Thoracic aorta (tissue), 2 donors: ENCODE measurements around the gene SNTG2. TPM values are rescaled to one million over a fixed set of nuclear protein-coding genes. Genes with fewer than 3 reads are reported as not detected.

Source experiments
- ATAC-seq: fragments of 150-250 bp; one replicate; pipeline ENCODE4 v1.8.0; 2017; ENCODE audit warnings: low read depth; ENCODE audit not compliant: insufficient number of reproducible peaks, low FRiP score
- DNase-seq: peaks from one replicate; pipeline ENCODE4 v3.0.0-alpha.2; 2020; ENCODE audit warnings: low spot score
- H3K27ac ChIP-seq, 2 donors: fragments of 200-600 bp; sonication (generic); 1 replicate in 1 of 2; 2 replicates in 1 of 2; pipeline ENCODE4 v1.5.1; 2016; ENCODE audit warnings: mild to moderate bottlenecking in 2 of 2, moderate library complexity in 2 of 2
- H3K27me3 ChIP-seq: fragments of 200-600 bp; sonication (generic); replicated peaks from 2 replicates; pipeline ENCODE4 v1.6.0; 2016; ENCODE audit warnings: mild to moderate bottlenecking; ENCODE audit not compliant: insufficient read depth
- H3K36me3 ChIP-seq: fragments of 200-600 bp; sonication (generic); one replicate; pipeline ENCODE4 v1.5.1; 2016
- H3K4me1 ChIP-seq, 2 donors: fragments of 200-600 bp; sonication (generic); 1 replicate in 1 of 2; 2 replicates in 1 of 2; pipeline versions ENCODE4 v1.5.1 to v1.6.0; 2016; ENCODE audit warnings: low read depth in 2 of 2, mild to moderate bottlenecking in 1 of 2; ENCODE audit not compliant: control insufficient read depth in 1 of 2
- H3K4me3 ChIP-seq: fragments of 200-600 bp; sonication (generic); 2 replicates; pipeline ENCODE4 v1.5.1; 2016; ENCODE audit warnings: mild to moderate bottlenecking
- H3K9me3 ChIP-seq: fragments of 200-600 bp; sonication (generic); 2 replicates; pipeline ENCODE4 v1.5.1; 2016
- CTCF ChIP-seq: fragments of 200-600 bp; sonication (generic); IDR thresholded peaks from one replicate; pipeline ENCODE4 v1.5.1; 2019; ENCODE audit warnings: antibody characterized with exemption
- total RNA-seq, 2 donors: library from RNA; depleted of rRNA; stranded (reverse); fragments of >200 nt; gene quantifications; one replicate each; pipeline versions ENCODE4 v1.1.0 to v1.2.3, GENCODE V29; 2016

SNTG2 gene
- total RNA-seq, 2 donors from 2014 or later, result 8.9 to 18.6 TPM

GRCh38 chr2:1170711-1171110 lies 220.1 kb downstream of the SNTG2 start:
- no peak for TF ChIP-seq CTCF
- no peak overlapping the region for H3K4me3 ChIP-seq

GRCh38 chr2:1173528-1173927 lies 222.9 kb downstream of the SNTG2 start:
- ATAC-seq (no peak), DNase-seq (no peak)

More at GRCh38 chr2:1170711-1171110, 220.1 kb downstream of the SNTG2 start:
- Histone ChIP-seq H3K4me1 (no peaks in the 10 kb centered on the region), H3K27me3 (no peaks in the 10 kb centered on the region), H3K9me3 (no peaks in the 10 kb centered on the region), H3K27ac (no peak overlapping the region), H3K36me3 (no peaks in the 10 kb centered on the region)
- ATAC-seq, result no peak
- no peak for DNase-seq

GRCh38 chr2:1181893-1182292 lies 231.2 kb downstream of the SNTG2 start:
- Histone ChIP-seq H3K36me3 (no peaks in the 10 kb centered on the region), H3K9me3 (no peaks in the 10 kb centered on the region), H3K27ac (no peak overlapping the region), H3K4me3 (no peak overlapping the region), H3K4me1 (no peaks in the 10 kb centered on the region), H3K27me3 (no peaks in the 10 kb centered on the region)
- DNase-seq, result no peak
- no peak for ATAC-seq
- TF ChIP-seq CTCF, result no peak

More at GRCh38 chr2:1173528-1173927, 222.9 kb downstream of the SNTG2 start:
- Histone ChIP-seq H3K36me3 (no peaks in the 10 kb centered on the region), H3K4me1 (no peaks in the 10 kb centered on the region), H3K4me3 (no peak overlapping the region), H3K27me3 (no peaks in the 10 kb centered on the region), H3K9me3 (no peaks in the 10 kb centered on the region), H3K27ac (no peak overlapping the region)
- TF ChIP-seq CTCF, result no peak

GRCh38 chr2:1183300-1183699 lies 232.7 kb downstream of the SNTG2 start:
- no peak overlapping the region for H3K4me3 ChIP-seq
- DNase-seq (no peak), ATAC-seq (no peak)
- no peaks in the 10 kb centered on the region for H3K9me3 ChIP-seq
- no peaks in the 10 kb centered on the region for H3K4me1 ChIP-seq
- H3K27ac ChIP-seq, result no peak overlapping the region
- H3K36me3 ChIP-seq, result no peaks in the 10 kb centered on the region
- no peak for TF ChIP-seq CTCF
- H3K27me3 ChIP-seq, result no peaks in the 10 kb centered on the region

- TF ChIP-seq CTCF, result no peak
- H3K4me3 ChIP-seq, result no peak overlapping the region
- no peak for ATAC-seq
- H3K27me3 ChIP-seq, result no peaks in the 10 kb centered on the region
- no peaks in the 10 kb centered on the region for H3K9me3 ChIP-seq
- no peak for DNase-seq
- no peaks in the 10 kb centered on the region for H3K4me1 ChIP-seq
- H3K27ac ChIP-seq, result no peak overlapping the region
- no peaks in the 10 kb centered on the region for H3K36me3 ChIP-seq
Measured at GRCh38 chr2:1186421-1186820, 235.8 kb downstream of the SNTG2 start.
